SK-N-SH treated with all-trans-retinoic acid at 6 μM for 48 hours (cell line): Measurements from ENCODE around the gene RAB31.
"Not testable (repeated sequence)": the region's sequence is repeated elsewhere in the genome, so short reads cannot be mapped to it uniquely, and the experiment has no call there.

Experiments used
- ATAC-seq: fragments of 200-7000 bp; cut with Tn5 transposase; 3 replicates; pipeline ENCODE4 v1.9.1; 2020; ENCODE audit warnings: mild to moderate bottlenecking, moderate library complexity
- BACH2 ChIP-seq: fragments of 250-450 bp; sonication (Bioruptor Pico); IDR thresholded peaks from 2 replicates; pipeline ENCODE4 v1.9.0; 2021; ENCODE audit warnings: mild to moderate bottlenecking, borderline replicate concordance
- ESRRG ChIP-seq: fragments of 250-450 bp; sonication (Bioruptor Pico); IDR thresholded peaks from 2 replicates; pipeline ENCODE4 v1.6.1; 2021; ENCODE audit warnings: mild to moderate bottlenecking
- OSR1 ChIP-seq: fragments of 250-450 bp; sonication (Bioruptor Pico); IDR thresholded peaks from 2 replicates; pipeline ENCODE4 v1.8.0; 2022; ENCODE audit warnings: moderate library complexity, mild to moderate bottlenecking, inconsistent platforms
- PPARA ChIP-seq: fragments of 250-450 bp; sonication (Bioruptor Pico); IDR thresholded peaks from 2 replicates; pipeline ENCODE4 v1.5.0; 2020; ENCODE audit warnings: mild to moderate bottlenecking, borderline replicate concordance
- RARB ChIP-seq: fragments of 250-450 bp; sonication (Bioruptor Pico); IDR thresholded peaks from 2 replicates; pipeline ENCODE4 v1.8.0; 2021; ENCODE audit warnings: mild to moderate bottlenecking, moderate library complexity
- SNAI2 ChIP-seq: fragments of 250-450 bp; sonication (Bioruptor Pico); IDR thresholded peaks from 2 replicates; pipeline ENCODE4 v1.5.0; 2020; ENCODE audit warnings: mild to moderate bottlenecking, moderate library complexity
- TCF4 ChIP-seq: fragments of 250-450 bp; sonication (Bioruptor Pico); IDR thresholded peaks from 2 replicates; pipeline ENCODE4 v1.8.0; 2021; ENCODE audit warnings: mild to moderate bottlenecking, moderate library complexity, borderline replicate concordance
- TOX ChIP-seq: fragments of 250-450 bp; sonication (Bioruptor Pico); IDR thresholded peaks from 2 replicates; pipeline ENCODE4 v1.8.0; 2021; ENCODE audit warnings: mild to moderate bottlenecking, moderate library complexity, borderline replicate concordance
- ZC3H10 ChIP-seq: fragments of 250-450 bp; sonication (Bioruptor Pico); IDR thresholded peaks from 2 replicates; pipeline ENCODE4 v1.5.1; 2021; ENCODE audit warnings: mild to moderate bottlenecking, moderate library complexity
- ZFP3 ChIP-seq: fragments of 250-450 bp; sonication (Bioruptor Pico); IDR thresholded peaks from 2 replicates; pipeline ENCODE4 v1.5.0; 2020; ENCODE audit warnings: mild to moderate bottlenecking, moderate library complexity
- ZNF565 ChIP-seq: fragments of 450-650 bp; formaldehyde crosslinking; conservative IDR thresholded peaks from 2 replicates; pipeline ENCODE4 v1.5.0; 2020; ENCODE audit warnings: low read depth, mild to moderate bottlenecking, moderate library complexity
- ZNF70 ChIP-seq: fragments of 450-650 bp; formaldehyde crosslinking; IDR thresholded peaks from 2 replicates; pipeline ENCODE4 v1.5.0; 2020; ENCODE audit warnings: mild to moderate bottlenecking, moderate library complexity
- ZNF8 ChIP-seq: fragments of 450-650 bp; formaldehyde crosslinking; IDR thresholded peaks from 2 replicates; pipeline ENCODE4 v1.5.0; 2020; ENCODE audit warnings: mild to moderate bottlenecking, moderate library complexity
- TF ChIP-seq, protein P1 (sequence below): fragments of 250-450 bp; sonication (Bioruptor Pico); IDR thresholded peaks from 2 replicates; pipeline ENCODE4 v1.8.0; 2021; ENCODE audit warnings: low read depth, mild to moderate bottlenecking, moderate library complexity, borderline replicate concordance
- TF ChIP-seq, protein P2 (sequence below): fragments of 250-450 bp; sonication (Bioruptor Pico); IDR thresholded peaks from 2 replicates; pipeline ENCODE4 v1.8.0; 2020; ENCODE audit warnings: mild to moderate bottlenecking, moderate library complexity, borderline replicate concordance
- TF ChIP-seq, protein P3 (sequence below): fragments of 250-450 bp; sonication (Bioruptor Pico); IDR thresholded peaks from 2 replicates; pipeline ENCODE4 v1.5.0; 2020; ENCODE audit warnings: mild to moderate bottlenecking, moderate library complexity
- TF ChIP-seq, protein P4 (sequence below): fragments of 250-450 bp; sonication (Bioruptor Pico); IDR thresholded peaks from 2 replicates; pipeline ENCODE4 v1.5.1; 2020; ENCODE audit warnings: low read depth, mild to moderate bottlenecking, moderate library complexity
- TF ChIP-seq, protein P5 (sequence below): fragments of 250-450 bp; sonication (Bioruptor Pico); IDR thresholded peaks from 2 replicates; pipeline ENCODE4 v1.5.1; 2021; ENCODE audit warnings: mild to moderate bottlenecking, moderate library complexity

Gene RAB31

DNA sequence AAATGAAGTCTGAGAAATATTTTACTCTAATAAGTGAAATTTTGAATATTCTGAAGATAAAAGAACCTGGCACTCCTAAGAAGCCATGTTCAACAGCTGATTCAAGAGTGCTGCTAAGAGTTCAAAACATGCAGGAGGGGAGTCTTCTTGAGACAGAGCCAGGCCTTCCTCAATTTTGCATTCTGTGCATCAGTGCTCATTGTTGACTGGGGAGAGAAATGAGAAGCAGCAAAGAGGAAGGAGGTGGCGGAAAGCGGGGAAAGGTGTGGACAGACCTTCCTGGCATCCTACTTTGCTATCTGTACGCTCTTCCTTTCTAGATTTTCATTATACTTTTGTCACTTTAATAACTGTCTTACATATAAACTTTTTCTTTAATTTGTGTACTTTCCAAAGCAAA lies 148.0 kb downstream of the RAB31 start:
- TF ChIP-seq ZNF8 (CRISPR knock-in tag), result no peak
- TF ChIP-seq OSR1 (CRISPR knock-in tag), result no peak
- TF ChIP-seq ESRRG (CRISPR knock-in tag), result no peak
- TF ChIP-seq BACH2 (CRISPR knock-in tag), result no peak
- TF ChIP-seq ZFP3 (CRISPR knock-in tag), result no peak
- no peak for TF ChIP-seq RARB
- TF ChIP-seq ZC3H10 (CRISPR knock-in tag), result no peak
- TF ChIP-seq, protein P1, sequence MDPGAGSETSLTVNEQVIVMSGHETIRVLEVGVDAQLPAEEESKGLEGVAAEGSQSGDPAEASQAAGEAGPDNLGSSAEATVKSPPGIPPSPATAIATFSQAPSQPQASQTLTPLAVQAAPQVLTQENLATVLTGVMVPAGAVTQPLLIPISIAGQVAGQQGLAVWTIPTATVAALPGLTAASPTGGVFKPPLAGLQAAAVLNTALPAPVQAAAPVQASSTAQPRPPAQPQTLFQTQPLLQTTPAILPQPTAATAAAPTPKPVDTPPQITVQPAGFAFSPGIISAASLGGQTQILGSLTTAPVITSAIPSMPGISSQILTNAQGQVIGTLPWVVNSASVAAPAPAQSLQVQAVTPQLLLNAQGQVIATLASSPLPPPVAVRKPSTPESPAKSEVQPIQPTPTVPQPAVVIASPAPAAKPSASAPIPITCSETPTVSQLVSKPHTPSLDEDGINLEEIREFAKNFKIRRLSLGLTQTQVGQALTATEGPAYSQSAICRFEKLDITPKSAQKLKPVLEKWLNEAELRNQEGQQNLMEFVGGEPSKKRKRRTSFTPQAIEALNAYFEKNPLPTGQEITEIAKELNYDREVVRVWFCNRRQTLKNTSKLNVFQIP (CRISPR knock-in tag), result no peak
- no peak for TF ChIP-seq SNAI2 (CRISPR knock-in tag)
- TF ChIP-seq, all 23 proteins: peak for 0
- no peak for ATAC-seq

DNA sequence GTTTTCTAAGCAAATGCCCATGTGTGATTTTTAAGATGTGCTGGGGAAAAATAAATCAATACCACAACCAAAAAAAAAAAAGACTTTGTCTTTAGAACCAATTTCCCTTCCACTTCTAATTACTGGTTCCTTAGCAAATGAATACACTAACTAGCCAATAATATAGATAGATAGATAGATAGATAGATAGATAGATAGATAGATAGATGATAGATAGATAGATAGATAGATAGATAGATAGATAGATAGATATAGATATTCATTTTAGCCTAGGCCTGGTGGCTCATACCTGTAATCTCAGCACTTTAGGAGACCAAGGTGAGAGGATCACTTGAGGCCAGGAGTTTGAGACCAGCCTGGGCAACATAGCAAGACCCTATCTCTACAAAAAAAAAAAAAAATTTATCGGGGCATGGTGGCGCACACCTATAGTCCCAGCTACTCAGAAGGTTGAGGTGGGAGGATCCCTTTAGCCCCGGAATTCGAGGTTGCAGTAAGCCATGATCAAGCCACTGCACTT lies 149.4 kb downstream of the RAB31 start:
- not testable (repeated sequence) for ATAC-seq

DNA sequence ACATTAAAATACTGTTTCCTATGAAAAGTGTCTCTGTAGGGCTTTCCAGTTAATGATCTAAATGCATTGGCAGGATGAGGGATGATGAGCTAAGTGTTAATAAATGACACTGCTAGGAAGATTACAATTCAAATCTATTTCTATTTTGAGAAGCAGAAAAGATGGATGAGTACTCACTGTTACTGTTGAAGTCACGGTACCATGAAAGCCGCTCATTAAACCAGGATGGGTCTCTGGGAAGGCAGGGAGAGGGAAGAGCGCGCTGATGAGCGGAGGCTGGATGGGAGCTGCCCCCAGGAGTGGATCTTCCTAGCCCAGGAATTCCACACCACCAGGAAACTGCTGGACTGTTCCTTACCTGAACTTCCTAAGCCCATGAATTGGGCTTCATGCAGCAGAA lies 150.5 kb downstream of the RAB31 start:
- no peak for TF ChIP-seq SNAI2 (CRISPR knock-in tag)
- no peak for TF ChIP-seq ZNF565
- TF ChIP-seq, protein P2, sequence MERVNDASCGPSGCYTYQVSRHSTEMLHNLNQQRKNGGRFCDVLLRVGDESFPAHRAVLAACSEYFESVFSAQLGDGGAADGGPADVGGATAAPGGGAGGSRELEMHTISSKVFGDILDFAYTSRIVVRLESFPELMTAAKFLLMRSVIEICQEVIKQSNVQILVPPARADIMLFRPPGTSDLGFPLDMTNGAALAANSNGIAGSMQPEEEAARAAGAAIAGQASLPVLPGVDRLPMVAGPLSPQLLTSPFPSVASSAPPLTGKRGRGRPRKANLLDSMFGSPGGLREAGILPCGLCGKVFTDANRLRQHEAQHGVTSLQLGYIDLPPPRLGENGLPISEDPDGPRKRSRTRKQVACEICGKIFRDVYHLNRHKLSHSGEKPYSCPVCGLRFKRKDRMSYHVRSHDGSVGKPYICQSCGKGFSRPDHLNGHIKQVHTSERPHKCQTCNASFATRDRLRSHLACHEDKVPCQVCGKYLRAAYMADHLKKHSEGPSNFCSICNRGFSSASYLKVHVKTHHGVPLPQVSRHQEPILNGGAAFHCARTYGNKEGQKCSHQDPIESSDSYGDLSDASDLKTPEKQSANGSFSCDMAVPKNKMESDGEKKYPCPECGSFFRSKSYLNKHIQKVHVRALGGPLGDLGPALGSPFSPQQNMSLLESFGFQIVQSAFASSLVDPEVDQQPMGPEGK (CRISPR knock-in tag), result no peak
- TF ChIP-seq, all 23 proteins: peak for 0
- ATAC-seq, result no peak

DNA sequence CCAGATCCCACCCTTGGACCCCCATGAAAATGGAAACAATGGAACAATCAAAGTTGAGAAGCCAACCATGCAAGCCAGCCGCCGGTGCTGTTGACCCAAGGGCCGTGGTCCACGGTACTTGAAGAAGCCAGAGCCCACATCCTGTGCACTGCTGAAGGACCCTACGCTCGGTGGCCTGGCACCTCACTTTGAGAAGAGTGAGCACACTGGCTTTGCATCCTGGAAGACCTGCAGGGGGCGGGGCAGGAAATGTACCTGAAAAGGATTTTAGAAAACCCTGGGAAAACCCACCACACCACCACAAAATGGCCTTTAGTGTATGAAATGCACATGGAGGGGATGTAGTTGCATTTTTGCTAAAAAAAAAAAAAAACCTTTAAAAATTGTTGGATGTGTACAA lies 151.1 kb downstream of the RAB31 start:
- no peak for ATAC-seq
- TF ChIP-seq, protein P3, sequence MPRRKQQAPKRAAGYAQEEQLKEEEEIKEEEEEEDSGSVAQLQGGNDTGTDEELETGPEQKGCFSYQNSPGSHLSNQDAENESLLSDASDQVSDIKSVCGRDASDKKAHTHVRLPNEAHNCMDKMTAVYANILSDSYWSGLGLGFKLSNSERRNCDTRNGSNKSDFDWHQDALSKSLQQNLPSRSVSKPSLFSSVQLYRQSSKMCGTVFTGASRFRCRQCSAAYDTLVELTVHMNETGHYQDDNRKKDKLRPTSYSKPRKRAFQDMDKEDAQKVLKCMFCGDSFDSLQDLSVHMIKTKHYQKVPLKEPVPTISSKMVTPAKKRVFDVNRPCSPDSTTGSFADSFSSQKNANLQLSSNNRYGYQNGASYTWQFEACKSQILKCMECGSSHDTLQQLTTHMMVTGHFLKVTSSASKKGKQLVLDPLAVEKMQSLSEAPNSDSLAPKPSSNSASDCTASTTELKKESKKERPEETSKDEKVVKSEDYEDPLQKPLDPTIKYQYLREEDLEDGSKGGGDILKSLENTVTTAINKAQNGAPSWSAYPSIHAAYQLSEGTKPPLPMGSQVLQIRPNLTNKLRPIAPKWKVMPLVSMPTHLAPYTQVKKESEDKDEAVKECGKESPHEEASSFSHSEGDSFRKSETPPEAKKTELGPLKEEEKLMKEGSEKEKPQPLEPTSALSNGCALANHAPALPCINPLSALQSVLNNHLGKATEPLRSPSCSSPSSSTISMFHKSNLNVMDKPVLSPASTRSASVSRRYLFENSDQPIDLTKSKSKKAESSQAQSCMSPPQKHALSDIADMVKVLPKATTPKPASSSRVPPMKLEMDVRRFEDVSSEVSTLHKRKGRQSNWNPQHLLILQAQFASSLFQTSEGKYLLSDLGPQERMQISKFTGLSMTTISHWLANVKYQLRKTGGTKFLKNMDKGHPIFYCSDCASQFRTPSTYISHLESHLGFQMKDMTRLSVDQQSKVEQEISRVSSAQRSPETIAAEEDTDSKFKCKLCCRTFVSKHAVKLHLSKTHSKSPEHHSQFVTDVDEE (CRISPR knock-in tag), result no peak
- TF ChIP-seq, protein P2 (CRISPR knock-in tag), result no peak
- TF ChIP-seq SNAI2 (CRISPR knock-in tag), result no peak
- no peak for TF ChIP-seq ESRRG (CRISPR knock-in tag)
- TF ChIP-seq, protein P4, sequence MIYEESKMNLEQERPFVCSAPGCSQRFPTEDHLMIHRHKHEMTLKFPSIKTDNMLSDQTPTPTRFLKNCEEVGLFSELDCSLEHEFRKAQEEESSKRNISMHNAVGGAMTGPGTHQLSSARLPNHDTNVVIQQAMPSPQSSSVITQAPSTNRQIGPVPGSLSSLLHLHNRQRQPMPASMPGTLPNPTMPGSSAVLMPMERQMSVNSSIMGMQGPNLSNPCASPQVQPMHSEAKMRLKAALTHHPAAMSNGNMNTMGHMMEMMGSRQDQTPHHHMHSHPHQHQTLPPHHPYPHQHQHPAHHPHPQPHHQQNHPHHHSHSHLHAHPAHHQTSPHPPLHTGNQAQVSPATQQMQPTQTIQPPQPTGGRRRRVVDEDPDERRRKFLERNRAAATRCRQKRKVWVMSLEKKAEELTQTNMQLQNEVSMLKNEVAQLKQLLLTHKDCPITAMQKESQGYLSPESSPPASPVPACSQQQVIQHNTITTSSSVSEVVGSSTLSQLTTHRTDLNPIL (CRISPR knock-in tag), result no peak
- no peak for TF ChIP-seq TOX (CRISPR knock-in tag)
- no peak for TF ChIP-seq PPARA
- TF ChIP-seq, protein P1 (CRISPR knock-in tag), result no peak
- TF ChIP-seq ZNF70 (CRISPR knock-in tag), result no peak
- no peak for TF ChIP-seq TCF4 (CRISPR knock-in tag)
- no peak for TF ChIP-seq ZNF8 (CRISPR knock-in tag)
- TF ChIP-seq ZC3H10 (CRISPR knock-in tag), result no peak
- TF ChIP-seq, protein P5, sequence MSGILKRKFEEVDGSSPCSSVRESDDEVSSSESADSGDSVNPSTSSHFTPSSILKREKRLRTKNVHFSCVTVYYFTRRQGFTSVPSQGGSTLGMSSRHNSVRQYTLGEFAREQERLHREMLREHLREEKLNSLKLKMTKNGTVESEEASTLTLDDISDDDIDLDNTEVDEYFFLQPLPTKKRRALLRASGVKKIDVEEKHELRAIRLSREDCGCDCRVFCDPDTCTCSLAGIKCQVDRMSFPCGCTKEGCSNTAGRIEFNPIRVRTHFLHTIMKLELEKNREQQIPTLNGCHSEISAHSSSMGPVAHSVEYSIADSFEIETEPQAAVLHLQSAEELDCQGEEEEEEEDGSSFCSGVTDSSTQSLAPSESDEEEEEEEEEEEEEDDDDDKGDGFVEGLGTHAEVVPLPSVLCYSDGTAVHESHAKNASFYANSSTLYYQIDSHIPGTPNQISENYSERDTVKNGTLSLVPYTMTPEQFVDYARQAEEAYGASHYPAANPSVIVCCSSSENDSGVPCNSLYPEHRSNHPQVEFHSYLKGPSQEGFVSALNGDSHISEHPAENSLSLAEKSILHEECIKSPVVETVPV, result no peak
